Measurements from ENCODE around the gene ENC1.

DNA sequence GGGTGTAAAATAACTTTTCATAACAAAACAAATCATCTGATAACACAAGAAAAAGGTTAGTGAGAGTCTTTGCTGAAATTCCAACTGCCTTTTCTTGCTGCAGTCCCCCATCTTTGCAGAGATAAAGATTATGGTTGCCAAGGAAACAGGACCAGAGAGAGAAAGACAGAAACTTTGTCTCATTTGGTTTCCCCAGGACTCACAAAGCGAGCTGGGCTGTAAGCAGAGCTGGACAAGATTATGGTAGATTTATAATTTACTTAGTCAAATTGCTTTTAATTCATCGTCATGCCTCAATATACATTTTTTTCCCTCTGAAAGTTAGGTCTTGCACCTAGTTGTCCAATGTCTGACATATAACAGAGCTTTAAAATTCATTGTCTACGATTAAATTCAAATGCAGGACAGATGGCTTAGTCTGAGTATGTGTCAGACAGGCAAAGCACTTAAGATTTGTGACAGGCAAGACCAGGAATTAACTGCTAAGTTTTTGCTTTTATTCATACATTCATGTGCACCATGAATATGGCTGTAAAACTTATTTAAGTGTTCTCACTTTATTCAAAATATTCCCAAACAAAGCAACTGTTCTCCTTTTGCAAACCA, 17.4 kb downstream of the ENC1 start:
- TF ChIP-seq SIN3A (IDR thresholded peaks at IDR 0.05; ENCODE audit: low read depth) (no peak), POLR2A (IDR thresholded peaks at IDR 0.05; ENCODE audit: borderline replicate concordance, extremely low read depth, insufficient read depth, insufficient read length) (no peak), EZH2 (IDR thresholded peaks at IDR 0.05) (no peak), POLR2AphosphoS5 (IDR thresholded peaks at IDR 0.05; ENCODE audit: low read depth, low read length) (no peak), RAD21 (IDR thresholded peaks at IDR 0.05; ENCODE audit: low read depth) (no peak), ZFX (IDR thresholded peaks at IDR 0.05) (no peak), SP1 (IDR thresholded peaks at IDR 0.05; ENCODE audit: low read depth) (no peak), SRF (IDR thresholded peaks at IDR 0.05; ENCODE audit: low read depth) (no peak), ZNF274 (IDR thresholded peaks at IDR 0.05; ENCODE audit: low read depth, low read length) (no peak)
- TF ChIP-seq, protein P1, sequence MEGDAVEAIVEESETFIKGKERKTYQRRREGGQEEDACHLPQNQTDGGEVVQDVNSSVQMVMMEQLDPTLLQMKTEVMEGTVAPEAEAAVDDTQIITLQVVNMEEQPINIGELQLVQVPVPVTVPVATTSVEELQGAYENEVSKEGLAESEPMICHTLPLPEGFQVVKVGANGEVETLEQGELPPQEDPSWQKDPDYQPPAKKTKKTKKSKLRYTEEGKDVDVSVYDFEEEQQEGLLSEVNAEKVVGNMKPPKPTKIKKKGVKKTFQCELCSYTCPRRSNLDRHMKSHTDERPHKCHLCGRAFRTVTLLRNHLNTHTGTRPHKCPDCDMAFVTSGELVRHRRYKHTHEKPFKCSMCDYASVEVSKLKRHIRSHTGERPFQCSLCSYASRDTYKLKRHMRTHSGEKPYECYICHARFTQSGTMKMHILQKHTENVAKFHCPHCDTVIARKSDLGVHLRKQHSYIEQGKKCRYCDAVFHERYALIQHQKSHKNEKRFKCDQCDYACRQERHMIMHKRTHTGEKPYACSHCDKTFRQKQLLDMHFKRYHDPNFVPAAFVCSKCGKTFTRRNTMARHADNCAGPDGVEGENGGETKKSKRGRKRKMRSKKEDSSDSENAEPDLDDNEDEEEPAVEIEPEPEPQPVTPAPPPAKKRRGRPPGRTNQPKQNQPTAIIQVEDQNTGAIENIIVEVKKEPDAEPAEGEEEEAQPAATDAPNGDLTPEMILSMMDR (IDR thresholded peaks at IDR 0.05 in 2 of 3, conservative IDR thresholded peaks at IDR 0.05 in 1 of 3; ENCODE audit: borderline replicate concordance in 1 of 3, insufficient read depth in 1 of 3, low read depth in 2 of 3, low read length in 2 of 3) = no peak
- TF ChIP-seq, protein P2, sequence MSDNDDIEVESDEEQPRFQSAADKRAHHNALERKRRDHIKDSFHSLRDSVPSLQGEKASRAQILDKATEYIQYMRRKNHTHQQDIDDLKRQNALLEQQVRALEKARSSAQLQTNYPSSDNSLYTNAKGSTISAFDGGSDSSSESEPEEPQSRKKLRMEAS (IDR thresholded peaks at IDR 0.05) = no peak
- TF ChIP-seq, protein P3, sequence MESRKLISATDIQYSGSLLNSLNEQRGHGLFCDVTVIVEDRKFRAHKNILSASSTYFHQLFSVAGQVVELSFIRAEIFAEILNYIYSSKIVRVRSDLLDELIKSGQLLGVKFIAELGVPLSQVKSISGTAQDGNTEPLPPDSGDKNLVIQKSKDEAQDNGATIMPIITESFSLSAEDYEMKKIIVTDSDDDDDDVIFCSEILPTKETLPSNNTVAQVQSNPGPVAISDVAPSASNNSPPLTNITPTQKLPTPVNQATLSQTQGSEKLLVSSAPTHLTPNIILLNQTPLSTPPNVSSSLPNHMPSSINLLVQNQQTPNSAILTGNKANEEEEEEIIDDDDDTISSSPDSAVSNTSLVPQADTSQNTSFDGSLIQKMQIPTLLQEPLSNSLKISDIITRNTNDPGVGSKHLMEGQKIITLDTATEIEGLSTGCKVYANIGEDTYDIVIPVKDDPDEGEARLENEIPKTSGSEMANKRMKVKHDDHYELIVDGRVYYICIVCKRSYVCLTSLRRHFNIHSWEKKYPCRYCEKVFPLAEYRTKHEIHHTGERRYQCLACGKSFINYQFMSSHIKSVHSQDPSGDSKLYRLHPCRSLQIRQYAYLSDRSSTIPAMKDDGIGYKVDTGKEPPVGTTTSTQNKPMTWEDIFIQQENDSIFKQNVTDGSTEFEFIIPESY (IDR thresholded peaks at IDR 0.05; ENCODE audit: extremely low read depth, insufficient replicate concordance, low read length) = no peak
- TF ChIP-seq, protein P4, sequence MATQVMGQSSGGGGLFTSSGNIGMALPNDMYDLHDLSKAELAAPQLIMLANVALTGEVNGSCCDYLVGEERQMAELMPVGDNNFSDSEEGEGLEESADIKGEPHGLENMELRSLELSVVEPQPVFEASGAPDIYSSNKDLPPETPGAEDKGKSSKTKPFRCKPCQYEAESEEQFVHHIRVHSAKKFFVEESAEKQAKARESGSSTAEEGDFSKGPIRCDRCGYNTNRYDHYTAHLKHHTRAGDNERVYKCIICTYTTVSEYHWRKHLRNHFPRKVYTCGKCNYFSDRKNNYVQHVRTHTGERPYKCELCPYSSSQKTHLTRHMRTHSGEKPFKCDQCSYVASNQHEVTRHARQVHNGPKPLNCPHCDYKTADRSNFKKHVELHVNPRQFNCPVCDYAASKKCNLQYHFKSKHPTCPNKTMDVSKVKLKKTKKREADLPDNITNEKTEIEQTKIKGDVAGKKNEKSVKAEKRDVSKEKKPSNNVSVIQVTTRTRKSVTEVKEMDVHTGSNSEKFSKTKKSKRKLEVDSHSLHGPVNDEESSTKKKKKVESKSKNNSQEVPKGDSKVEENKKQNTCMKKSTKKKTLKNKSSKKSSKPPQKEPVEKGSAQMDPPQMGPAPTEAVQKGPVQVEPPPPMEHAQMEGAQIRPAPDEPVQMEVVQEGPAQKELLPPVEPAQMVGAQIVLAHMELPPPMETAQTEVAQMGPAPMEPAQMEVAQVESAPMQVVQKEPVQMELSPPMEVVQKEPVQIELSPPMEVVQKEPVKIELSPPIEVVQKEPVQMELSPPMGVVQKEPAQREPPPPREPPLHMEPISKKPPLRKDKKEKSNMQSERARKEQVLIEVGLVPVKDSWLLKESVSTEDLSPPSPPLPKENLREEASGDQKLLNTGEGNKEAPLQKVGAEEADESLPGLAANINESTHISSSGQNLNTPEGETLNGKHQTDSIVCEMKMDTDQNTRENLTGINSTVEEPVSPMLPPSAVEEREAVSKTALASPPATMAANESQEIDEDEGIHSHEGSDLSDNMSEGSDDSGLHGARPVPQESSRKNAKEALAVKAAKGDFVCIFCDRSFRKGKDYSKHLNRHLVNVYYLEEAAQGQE (IDR thresholded peaks at IDR 0.05; ENCODE audit: low read depth) = no peak

Data from HCT116 (cell line).